WI38 (cell line): Measurements from ENCODE around the gene LRP1B.

Experiments used
- H3K4me3 ChIP-seq: 2 replicates; pipeline ENCODE4 v1.5.1; 2011; ENCODE audit warnings: low read depth, mild to moderate bottlenecking, control low read depth, low read length
- TF ChIP-seq, protein P1 (sequence below): IDR thresholded peaks from 2 replicates; pipeline ENCODE4 v1.5.1; 2012; ENCODE audit warnings: low read depth, mild to moderate bottlenecking, control low read depth, low read length

LRP1B gene

DNA sequence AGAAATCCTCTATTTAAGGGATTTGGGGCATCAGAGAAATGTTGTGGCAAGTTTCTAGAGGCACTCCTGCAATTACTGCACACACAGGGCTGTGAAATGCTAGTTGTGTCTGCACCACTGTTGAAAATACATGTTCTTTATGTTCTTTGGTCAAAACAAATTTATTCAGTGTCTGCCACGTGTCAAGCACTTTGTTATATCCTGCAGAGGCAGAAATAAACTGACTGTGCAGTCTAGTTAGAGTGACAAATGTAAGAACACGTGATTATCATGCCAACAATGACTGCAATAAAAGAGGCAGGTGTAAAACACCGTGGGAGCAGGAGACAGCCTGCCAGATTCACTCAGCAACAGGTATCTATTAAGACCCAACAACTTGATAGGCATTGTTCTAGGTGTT lies 423.3 kb downstream of the LRP1B start:
- H3K4me3 ChIP-seq = no peak overlapping the region
- TF ChIP-seq, protein P1, sequence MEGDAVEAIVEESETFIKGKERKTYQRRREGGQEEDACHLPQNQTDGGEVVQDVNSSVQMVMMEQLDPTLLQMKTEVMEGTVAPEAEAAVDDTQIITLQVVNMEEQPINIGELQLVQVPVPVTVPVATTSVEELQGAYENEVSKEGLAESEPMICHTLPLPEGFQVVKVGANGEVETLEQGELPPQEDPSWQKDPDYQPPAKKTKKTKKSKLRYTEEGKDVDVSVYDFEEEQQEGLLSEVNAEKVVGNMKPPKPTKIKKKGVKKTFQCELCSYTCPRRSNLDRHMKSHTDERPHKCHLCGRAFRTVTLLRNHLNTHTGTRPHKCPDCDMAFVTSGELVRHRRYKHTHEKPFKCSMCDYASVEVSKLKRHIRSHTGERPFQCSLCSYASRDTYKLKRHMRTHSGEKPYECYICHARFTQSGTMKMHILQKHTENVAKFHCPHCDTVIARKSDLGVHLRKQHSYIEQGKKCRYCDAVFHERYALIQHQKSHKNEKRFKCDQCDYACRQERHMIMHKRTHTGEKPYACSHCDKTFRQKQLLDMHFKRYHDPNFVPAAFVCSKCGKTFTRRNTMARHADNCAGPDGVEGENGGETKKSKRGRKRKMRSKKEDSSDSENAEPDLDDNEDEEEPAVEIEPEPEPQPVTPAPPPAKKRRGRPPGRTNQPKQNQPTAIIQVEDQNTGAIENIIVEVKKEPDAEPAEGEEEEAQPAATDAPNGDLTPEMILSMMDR = no peak

DNA sequence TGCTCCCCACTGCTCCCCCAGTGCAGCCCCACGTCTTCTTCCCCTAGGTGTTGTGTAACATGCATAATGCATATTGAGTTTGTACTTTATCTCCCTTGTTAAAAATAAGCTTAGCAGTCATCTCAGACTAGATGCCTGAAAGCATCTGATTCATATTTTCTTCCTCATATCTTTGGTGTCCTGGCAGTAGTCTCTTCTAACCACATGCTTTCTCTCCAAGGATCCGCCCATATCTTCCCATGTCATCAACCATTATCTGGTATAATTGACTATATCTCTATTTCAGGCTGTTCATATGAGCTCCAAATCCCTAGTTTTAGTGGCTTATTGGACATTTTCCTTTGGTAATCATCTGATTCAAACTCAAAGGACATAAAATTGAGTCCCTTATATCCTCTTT lies 426.3 kb downstream of the LRP1B start:
- TF ChIP-seq, protein P1 = no peak
- no peak overlapping the region for H3K4me3 ChIP-seq

DNA sequence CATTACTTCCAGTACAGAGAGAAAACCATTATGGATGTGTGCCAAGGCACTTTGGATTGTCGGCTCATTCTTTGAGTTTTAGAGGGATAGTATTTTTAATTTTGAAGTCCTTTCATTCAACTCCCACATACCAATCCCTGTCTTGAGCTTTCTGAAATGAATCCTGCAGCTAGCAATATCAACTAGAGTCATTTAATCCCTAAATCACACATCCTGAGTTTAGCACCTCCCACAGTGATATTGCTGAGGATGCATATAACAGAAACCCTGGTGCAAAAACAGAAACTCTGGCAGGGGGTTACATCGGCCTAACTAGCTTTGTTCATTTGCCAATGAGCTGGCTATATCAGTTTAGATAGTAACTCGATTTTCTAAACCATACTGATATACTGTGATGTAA lies 427.3 kb downstream of the LRP1B start:
- H3K4me3 ChIP-seq = no peak overlapping the region
- TF ChIP-seq, protein P1 = no peak

DNA sequence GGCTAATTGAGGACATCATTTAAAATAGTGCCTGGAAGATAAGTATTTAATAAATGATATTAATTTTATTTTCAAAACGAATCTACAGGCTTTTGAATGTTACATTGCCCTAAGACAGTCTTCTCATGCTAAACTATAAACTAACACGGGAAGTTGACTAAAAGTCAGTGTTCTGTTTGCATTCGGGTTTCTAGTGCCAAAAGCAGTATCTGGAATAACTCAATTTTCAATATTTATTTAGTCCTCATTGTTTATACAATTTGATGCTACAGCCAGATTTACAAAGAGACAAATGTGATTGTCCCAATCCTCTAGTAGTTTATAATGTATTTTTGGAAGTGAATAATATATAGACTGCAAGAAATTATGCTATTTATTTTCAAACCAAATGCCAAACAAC lies 429.2 kb downstream of the LRP1B start:
- no peak overlapping the region for H3K4me3 ChIP-seq
- TF ChIP-seq, protein P1 = no peak

DNA sequence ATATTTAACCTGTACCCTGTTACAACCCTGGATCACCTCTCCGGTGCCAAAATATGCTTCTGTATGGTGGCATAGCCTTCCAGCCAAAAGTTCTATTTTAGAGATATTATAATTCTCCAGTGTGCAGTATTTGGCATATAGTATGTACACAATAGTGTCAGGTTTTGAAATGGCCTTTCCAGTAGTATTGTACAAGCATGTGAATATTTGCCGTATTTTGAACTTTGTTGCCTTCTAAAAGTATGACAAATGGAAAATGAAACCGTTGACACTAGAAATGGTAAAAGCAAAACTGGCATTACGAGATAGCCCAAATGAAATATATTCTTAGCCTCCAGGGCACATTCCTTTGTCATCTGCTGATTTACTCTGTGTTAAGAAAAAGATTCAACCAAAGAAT lies 431.2 kb downstream of the LRP1B start:
- TF ChIP-seq, protein P1 = no peak
- no peak overlapping the region for H3K4me3 ChIP-seq

DNA sequence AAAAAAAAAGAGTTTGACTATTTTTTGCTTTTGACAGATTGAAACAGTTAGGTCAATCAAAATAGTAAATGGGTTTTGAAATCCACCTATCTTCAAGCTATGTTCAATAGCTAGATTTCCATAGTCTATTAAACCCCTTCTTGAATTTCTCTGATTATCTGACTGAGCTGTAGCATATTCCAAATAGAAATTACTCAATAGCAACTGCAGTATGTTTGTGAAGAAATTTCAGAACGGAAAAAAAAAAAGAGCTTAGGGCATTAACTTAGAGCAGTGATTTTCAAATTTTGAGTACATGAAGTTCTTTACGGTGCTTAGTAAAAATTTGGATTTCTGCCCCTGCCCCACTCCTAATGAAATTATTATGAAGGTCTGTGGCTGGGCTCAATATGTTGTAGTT lies 432.3 kb downstream of the LRP1B start:
- no peak overlapping the region for H3K4me3 ChIP-seq
- TF ChIP-seq, protein P1 = no peak

DNA sequence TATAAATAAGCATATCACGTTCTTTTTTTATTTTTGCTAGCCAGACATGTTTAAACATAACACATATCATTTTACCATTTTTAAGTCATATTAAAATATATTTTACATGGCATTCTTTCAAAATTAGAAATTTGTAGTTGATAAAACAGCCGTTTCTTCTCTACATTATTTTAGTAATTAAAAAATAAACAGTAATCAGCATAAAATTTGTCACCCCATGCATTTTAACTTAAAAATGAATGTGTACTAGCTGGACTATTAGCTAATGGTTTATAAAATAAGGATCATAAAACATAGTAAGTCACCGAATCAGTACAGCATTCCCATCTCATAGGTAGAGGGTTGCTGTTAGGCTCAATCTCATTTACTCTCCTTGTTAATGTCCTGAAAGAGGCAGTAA lies 433.8 kb downstream of the LRP1B start:
- H3K4me3 ChIP-seq = no peak overlapping the region
- TF ChIP-seq, protein P1 = no peak
